Right lobe of liver (tissue), 6 donors: Measurements from ENCODE around the gene MUC4. TPM values are rescaled to one million over a fixed set of nuclear protein-coding genes. Genes with fewer than 3 reads are reported as not detected.
"Not testable (repeated sequence)": the region's sequence is repeated elsewhere in the genome, so short reads cannot be mapped to it uniquely, and the experiment has no call there.

ENCODE experiments used
- ATAC-seq, 4 donors: fragments of 200-7000 bp; cut with Tn5 transposase; one replicate each; pipeline ENCODE4 v1.9.1; 2020; ENCODE audit warnings: mild to moderate bottlenecking in 4 of 4, moderate library complexity in 4 of 4
- DNase-seq, 3 donors: peaks; one replicate each; pipeline ENCODE4 v3.0.0-alpha.2; 2020
- H3K27ac ChIP-seq, 3 donors: fragments of 200-600 bp; one replicate each; pipeline ENCODE4 v1.8.0; 2022
- H3K27me3 ChIP-seq, 2 donors: fragments of 200-600 bp; one replicate each; pipeline ENCODE4 v1.8.0; 2022
- H3K36me3 ChIP-seq, 4 donors: fragments of 200-600 bp; sonication (generic) in 1 of 4; one replicate each; pipeline versions ENCODE4 v1.5.1 to v1.8.0; 2017 to 2022; ENCODE audit warnings: control low read depth in 1 of 4
- H3K4me1 ChIP-seq, 4 donors: fragments of 200-600 bp; sonication (generic) in 1 of 4; one replicate each; pipeline versions ENCODE4 v1.5.1 to v1.8.0; 2017 to 2022; ENCODE audit warnings: control low read depth in 1 of 4
- H3K4me3 ChIP-seq, 3 donors: fragments of 200-600 bp; one replicate each; pipeline ENCODE4 v1.8.0; 2022
- H3K9me3 ChIP-seq, 4 donors: fragments of 200-600 bp; sonication (generic) in 1 of 4; one replicate each; pipeline versions ENCODE4 v1.5.1 to v1.8.0; 2017 to 2022; ENCODE audit warnings: control low read depth in 1 of 4
- POLR2A ChIP-seq: fragments of 450-650 bp; IDR thresholded peaks from one replicate; pipeline ENCODE4 v1.6.1; 2017; ENCODE audit warnings: antibody characterized with exemption, mild to moderate bottlenecking
- WGBS: methylation state at CpG from one replicate; pipeline ENCODE4 v1.1.6; 2018; ENCODE audit warnings: low coverage, low lambda C conversion rate; ENCODE audit not compliant: insufficient coverage; ENCODE audit errors: missing lambda C conversion rate; 5-methylcytosine and 5-hydroxymethylcytosine counted together
- intact Hi-C, 2 donors: fragments of 100-400 bp; cut with DNase I; formaldehyde crosslinking; loops; one replicate each; pipeline versions ENCODE4 v1.11.2 to v1.14.1; 2022
- total RNA-seq, 6 experiments: library from RNA; depleted of rRNA in 2 of 6; stranded (reverse); fragments of >200 nt in 2 of 6; fragmentation: NEBNext Ultra II Directional in 3 of 6; extraction: Animal tissue kit (Norgen Biotek cat#: 25700) in 3 of 6; gene quantifications; one replicate each; pipeline versions ENCODE4 v1.1.0 to v1.2.4, GENCODE V29; 2016 to 2023
- TF ChIP-seq, protein P1 (sequence below), 4 donors: fragments of 200-600 bp in 3 of 4; fragments of 450-650 bp in 1 of 4; IDR thresholded peaks; one replicate each; pipeline versions ENCODE4 v1.5.1 to v1.8.0; 2016 to 2022; ENCODE audit warnings: antibody characterized with exemption in 4 of 4, mild to moderate bottlenecking in 2 of 4
- donor health status: DM: no; HTN: yes; CAD: no.
- donor health status: DM: no; HTN: no; CAD: no.
- donor health status: DM: no; HTN: no; CAD: no.
- donor health status: DM: no; HTN: yes; CAD: no.
- donor health status: DM: no; HTN: yes; CAD: no.

MUC4 gene
- total RNA-seq, 6 experiments from 2014 or later = 0.07 to 0.20 TPM; not detected in 4

DNA sequence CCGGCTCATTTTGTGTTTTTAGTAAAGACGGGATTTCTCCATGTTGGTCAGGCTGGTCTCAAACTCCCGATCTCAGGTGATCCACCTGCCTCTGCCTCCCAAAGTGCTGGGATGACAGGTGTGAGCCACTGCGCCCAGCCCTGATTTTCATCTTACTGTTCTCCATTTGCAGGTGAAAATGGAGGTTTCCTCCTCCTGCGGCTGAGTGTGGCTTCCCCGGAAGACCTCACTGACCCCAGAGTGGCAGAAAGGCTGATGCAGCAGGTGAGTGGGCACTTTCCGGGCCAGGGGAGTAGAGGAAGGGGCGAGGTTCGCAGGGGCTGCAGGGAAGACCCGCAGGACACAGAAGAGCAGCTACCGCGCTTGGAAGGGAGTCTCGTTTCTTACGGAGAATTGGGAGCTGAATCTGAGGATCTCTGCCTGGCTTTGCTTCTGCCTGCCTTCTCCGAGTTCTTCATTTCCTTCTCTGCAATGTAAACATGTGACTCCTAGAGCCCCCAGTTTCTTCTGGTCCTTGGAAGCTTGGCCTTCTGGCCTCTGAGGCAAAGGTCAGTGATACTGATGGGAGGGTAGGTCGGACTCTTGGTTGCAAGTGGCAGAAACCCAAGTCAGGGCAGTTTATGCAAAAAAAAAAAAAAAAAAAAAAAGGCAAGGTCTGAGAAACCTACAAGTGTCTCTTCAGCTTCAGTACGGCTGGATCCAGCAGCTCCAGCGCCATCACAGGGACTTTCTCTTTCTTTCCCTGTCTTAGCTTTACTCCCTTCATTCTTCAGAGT is 82.1 kb downstream of the MUC4 start:
- ATAC-seq = peak in 1 of 4 donors; percentile 30

DNA sequence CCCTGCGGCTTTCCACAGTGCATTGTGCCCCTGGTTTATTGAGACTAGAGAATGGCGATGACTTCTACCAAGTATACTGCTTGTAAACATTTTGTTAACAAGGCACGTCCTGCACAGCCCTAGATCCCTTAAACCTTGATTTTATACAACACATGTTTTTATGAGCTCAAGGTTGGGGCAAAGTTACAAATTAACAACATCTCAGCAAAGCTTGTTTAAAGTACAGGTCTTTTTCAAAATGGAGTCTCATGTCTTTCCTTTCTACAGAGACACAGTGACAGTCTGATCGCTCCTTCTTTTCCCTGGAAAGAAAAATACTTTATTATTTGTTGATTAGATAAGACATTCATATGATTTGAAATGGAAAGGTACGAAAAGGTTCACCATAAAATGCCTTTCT is 82.9 kb downstream of the MUC4 start:
- H3K9me3 ChIP-seq, intact Hi-C loops, DNase-seq, ATAC-seq, H3K4me3 ChIP-seq, H3K27ac ChIP-seq, H3K27me3 ChIP-seq, H3K4me1 ChIP-seq: not testable (repeated sequence)
- 84% methylated on average over 4 of the region's 5 CpGs for WGBS
- H3K36me3 ChIP-seq = peaks cover 0 to 34% (median 17%) of the 10 kb centered on the region in 4 donors

More for the DNA sequence above, 82.1 kb downstream of the MUC4 start:
- TF ChIP-seq POLR2A = no peak
- TF ChIP-seq, protein P1, sequence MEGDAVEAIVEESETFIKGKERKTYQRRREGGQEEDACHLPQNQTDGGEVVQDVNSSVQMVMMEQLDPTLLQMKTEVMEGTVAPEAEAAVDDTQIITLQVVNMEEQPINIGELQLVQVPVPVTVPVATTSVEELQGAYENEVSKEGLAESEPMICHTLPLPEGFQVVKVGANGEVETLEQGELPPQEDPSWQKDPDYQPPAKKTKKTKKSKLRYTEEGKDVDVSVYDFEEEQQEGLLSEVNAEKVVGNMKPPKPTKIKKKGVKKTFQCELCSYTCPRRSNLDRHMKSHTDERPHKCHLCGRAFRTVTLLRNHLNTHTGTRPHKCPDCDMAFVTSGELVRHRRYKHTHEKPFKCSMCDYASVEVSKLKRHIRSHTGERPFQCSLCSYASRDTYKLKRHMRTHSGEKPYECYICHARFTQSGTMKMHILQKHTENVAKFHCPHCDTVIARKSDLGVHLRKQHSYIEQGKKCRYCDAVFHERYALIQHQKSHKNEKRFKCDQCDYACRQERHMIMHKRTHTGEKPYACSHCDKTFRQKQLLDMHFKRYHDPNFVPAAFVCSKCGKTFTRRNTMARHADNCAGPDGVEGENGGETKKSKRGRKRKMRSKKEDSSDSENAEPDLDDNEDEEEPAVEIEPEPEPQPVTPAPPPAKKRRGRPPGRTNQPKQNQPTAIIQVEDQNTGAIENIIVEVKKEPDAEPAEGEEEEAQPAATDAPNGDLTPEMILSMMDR (IDR thresholded peaks at IDR 0.05) = no peak
- intact Hi-C loops = no loop called here
- H3K27me3 ChIP-seq = no peaks in the 10 kb centered on the region
- H3K27ac ChIP-seq = no peak overlapping the region
- peak; percentile 20 to 42 (median 22) for DNase-seq
- H3K4me3 ChIP-seq = no peak overlapping the region
- peaks cover 0 to 5% (median 0%) of the 10 kb centered on the region in 4 donors for H3K4me1 ChIP-seq
- H3K36me3 ChIP-seq = peaks cover 0 to 39% (median 20%) of the 10 kb centered on the region in 4 donors
- 83% methylated on average over 7 of the region's 18 CpGs for WGBS
- no peaks in the 10 kb centered on the region for H3K9me3 ChIP-seq

DNA sequence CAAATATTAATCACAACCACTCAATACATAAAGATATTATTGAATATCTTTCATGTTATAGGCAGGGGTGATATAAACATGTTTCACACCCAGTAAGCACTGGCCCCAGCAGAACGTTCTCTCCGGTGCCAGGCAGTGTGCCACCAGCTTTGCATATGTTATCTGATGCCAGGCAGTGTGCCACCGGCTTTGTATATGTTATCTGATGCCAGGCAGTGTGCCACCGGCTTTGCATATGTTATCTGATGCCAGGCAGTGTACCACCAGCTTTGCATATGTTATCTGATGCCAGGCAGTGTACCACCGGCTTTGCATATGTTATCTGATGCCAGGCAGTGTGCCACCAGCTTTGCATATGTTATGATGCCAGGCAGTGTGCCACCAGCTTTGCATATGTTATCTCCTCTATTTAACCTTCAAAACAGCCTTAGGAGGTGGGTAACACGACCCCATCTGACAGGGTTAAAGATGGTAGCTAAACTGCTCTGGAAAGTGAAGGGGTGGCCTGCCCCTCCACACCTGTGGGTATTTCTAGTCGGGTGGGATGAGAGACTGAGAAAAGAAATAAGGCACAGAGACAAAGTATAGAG is 84.0 kb downstream of the MUC4 start:
- Histone ChIP-seq H3K9me3 (no peaks in the 10 kb centered on the region), H3K27me3 (no peaks in the 10 kb centered on the region), H3K27ac (no peak overlapping the region), H3K36me3 (peaks cover 0 to 23% (median 10%) of the 10 kb centered on the region in 4 donors), H3K4me1 (peaks cover 0 to 5% (median 0%) of the 10 kb centered on the region in 4 donors), H3K4me3 (peak overlapping the region in 2 of 3 donors; percentile 3 to 14)
- intact Hi-C loops = no loop called here
- WGBS = 76% methylated on average over 6 of the region's 7 CpGs
- TF ChIP-seq, protein P1 (IDR thresholded peaks at IDR 0.05) = no peak
- no peak for TF ChIP-seq POLR2A
- ATAC-seq (no peak), DNase-seq (peak in 2 of 3 donors; percentile 28 to 29)

- H3K4me1 ChIP-seq, H3K9me3 ChIP-seq, H3K4me3 ChIP-seq, H3K27me3 ChIP-seq, ATAC-seq, H3K27ac ChIP-seq, intact Hi-C loops: not testable (repeated sequence)
- 92% methylated on average over 22 of the region's 32 CpGs for WGBS
- peak; percentile 21 to 48 (median 38) for DNase-seq
- H3K36me3 ChIP-seq = peaks cover 0 to 11% (median 4%) of the 10 kb centered on the region in 4 donors
Measured at GRCh38 chr3:195725916-195726740, 85.6 kb downstream of the MUC4 start.

GRCh38 chr3:195724363-195724762 is 87.4 kb downstream of the MUC4 start:
- H3K4me1 ChIP-seq, intact Hi-C loops, H3K27ac ChIP-seq, DNase-seq, H3K9me3 ChIP-seq, H3K36me3 ChIP-seq, ATAC-seq, H3K27me3 ChIP-seq, H3K4me3 ChIP-seq: not testable (repeated sequence)
- WGBS = no CpG with 5 or more reads among the region's 13 CpGs

GRCh38 chr3:195722996-195723345 is 88.8 kb downstream of the MUC4 start:
- H3K9me3 ChIP-seq, H3K36me3 ChIP-seq, intact Hi-C loops, H3K4me1 ChIP-seq, H3K27me3 ChIP-seq: not testable (repeated sequence)
- peak overlapping the region; percentile 14 to 51 (median 44) for H3K4me3 ChIP-seq
- DNase-seq = peak in 2 of 3 donors; percentile 65 to 72
- ATAC-seq = peak; percentile 43 to 59 (median 47)
- H3K27ac ChIP-seq = peak overlapping the region in 1 of 3 donors; percentile 40
- WGBS = no CpG with 5 or more reads among the region's 9 CpGs

DNA sequence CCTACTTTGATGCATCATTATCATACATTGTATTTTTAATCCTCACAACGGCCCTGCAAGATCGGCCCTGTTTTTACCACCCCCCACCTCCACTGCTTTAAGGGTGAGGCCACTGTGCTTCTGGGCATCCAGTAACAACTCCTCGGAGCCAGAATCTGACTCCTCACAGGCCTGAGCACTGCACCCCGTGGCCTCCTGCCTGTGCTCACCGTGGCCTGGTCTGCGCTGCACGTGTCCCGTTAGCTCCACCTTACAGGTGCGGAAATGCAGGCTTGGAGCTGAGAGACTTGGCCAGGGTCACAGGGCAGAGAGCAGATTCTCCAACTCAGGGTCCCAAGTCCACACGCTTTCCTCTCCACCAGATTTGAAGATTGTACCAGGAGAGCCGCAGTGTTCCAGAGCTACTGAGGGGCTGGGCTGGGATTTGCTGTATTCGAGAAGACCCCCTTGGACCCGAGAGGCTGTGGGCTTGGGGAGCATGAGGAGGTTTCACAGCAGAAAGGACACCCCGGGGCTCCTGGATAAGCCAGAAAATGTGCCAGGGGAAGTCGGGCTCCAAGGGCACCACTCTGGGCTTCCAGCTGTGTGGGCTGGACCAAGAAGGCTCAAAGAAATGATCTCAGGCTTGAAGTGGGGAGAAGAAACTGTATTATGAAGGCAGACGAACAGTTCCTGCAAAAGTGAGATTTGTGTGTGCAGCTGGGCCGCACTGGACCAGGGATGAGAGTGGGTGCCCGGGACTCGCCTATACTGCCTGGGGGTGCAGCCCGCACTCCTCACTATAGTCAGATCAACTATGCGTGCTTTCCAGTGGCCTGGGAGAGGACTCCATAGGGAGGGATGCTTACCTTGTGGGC is 89.4 kb downstream of the MUC4 start:
- H3K9me3 ChIP-seq, H3K36me3 ChIP-seq, H3K4me1 ChIP-seq, intact Hi-C loops, H3K27me3 ChIP-seq: not testable (repeated sequence)
- ATAC-seq = peak; percentile 78 to 95 (median 92)
- peak in 1 of 3 donors; percentile 64 for DNase-seq
- 40% methylated on average over 2 of the region's 21 CpGs for WGBS
- H3K4me3 ChIP-seq = peak overlapping the region; percentile 14 to 51 (median 44)
- peak overlapping the region in 2 of 3 donors; percentile 26 to 47 for H3K27ac ChIP-seq

- ATAC-seq, H3K36me3 ChIP-seq, H3K9me3 ChIP-seq, H3K27me3 ChIP-seq, H3K4me3 ChIP-seq, intact Hi-C loops: not testable (repeated sequence)
- peak within 1 kb of the TSS in 2 of 3 donors; percentile 26 to 47 for H3K27ac ChIP-seq
- 80% methylated on average over 4 of the region's 16 CpGs for WGBS
- DNase-seq = peak in 1 of 3 donors; percentile 66
- peaks cover 0 to 14% (median 4%) of the 10 kb centered on the region in 4 donors for H3K4me1 ChIP-seq
Measured at GRCh38 chr3:195720831-195721506, 90.8 kb downstream of the MUC4 start, which contains the start of gene MUC20. MUC20 (plus strand) TSS chr3:195720978; CDS start chr3:195721008, 30 bp downstream.
